Measurements from ENCODE around the gene ERCC6L. TPM values are rescaled to one million over a fixed set of nuclear protein-coding genes. Genes with fewer than 3 reads are reported as not detected.

Gene ERCC6L
- total RNA-seq, 1 donor from 2014 or later, result 6.6 TPM

DNA sequence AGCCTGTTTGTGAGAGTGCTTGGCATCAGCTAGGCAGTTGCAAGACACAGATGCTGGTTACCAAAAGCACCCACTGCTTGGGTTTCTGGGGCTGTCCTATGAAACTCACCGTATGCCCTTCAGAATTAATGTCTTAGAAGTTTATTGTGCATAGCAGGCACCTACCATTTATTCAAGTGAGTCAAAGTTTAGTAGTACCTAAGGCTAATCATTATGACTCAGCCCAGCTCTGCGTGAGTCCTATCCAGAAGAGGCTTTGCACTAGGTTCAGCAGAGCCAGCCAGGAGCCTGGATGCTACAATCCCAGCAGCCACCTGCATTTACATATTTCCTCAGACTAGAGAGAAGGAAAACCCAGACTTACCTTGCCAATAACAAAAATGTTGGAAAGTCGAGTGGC, 34.0 kb upstream of the ERCC6L start:
- H3K4me3 ChIP-seq (ENCODE audit: low read depth, low read length), result no peak overlapping the region
- DNase-seq (ENCODE audit: low read depth), result no peak
- TF ChIP-seq, protein P1, sequence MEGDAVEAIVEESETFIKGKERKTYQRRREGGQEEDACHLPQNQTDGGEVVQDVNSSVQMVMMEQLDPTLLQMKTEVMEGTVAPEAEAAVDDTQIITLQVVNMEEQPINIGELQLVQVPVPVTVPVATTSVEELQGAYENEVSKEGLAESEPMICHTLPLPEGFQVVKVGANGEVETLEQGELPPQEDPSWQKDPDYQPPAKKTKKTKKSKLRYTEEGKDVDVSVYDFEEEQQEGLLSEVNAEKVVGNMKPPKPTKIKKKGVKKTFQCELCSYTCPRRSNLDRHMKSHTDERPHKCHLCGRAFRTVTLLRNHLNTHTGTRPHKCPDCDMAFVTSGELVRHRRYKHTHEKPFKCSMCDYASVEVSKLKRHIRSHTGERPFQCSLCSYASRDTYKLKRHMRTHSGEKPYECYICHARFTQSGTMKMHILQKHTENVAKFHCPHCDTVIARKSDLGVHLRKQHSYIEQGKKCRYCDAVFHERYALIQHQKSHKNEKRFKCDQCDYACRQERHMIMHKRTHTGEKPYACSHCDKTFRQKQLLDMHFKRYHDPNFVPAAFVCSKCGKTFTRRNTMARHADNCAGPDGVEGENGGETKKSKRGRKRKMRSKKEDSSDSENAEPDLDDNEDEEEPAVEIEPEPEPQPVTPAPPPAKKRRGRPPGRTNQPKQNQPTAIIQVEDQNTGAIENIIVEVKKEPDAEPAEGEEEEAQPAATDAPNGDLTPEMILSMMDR (conservative IDR thresholded peaks at IDR 0.05; ENCODE audit: low read depth, low read length), result no peak

DNA sequence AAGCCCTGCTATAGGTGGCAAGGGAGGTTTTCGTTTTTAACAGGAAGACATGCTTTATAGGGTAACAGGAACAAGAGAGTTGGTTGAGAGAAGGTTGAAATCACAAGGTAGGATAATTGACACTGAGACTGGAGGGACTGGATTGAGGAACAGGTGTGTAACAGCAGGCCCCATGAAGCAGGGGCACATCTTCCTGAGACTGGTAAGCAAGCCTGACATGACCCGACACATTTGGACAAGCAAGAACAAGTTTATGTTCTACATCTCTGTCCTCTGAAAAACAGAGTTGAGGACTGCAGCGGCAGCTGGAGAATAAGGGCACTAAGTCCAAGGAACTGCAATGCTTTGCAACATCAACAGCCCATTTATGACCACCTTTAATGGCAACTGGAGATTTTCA, 33.0 kb upstream of the ERCC6L start:
- H3K4me3 ChIP-seq (ENCODE audit: low read depth, low read length), result no peak overlapping the region
- TF ChIP-seq, protein P1 (conservative IDR thresholded peaks at IDR 0.05; ENCODE audit: low read depth, low read length), result no peak
- no peak for DNase-seq (ENCODE audit: low read depth)

DNA sequence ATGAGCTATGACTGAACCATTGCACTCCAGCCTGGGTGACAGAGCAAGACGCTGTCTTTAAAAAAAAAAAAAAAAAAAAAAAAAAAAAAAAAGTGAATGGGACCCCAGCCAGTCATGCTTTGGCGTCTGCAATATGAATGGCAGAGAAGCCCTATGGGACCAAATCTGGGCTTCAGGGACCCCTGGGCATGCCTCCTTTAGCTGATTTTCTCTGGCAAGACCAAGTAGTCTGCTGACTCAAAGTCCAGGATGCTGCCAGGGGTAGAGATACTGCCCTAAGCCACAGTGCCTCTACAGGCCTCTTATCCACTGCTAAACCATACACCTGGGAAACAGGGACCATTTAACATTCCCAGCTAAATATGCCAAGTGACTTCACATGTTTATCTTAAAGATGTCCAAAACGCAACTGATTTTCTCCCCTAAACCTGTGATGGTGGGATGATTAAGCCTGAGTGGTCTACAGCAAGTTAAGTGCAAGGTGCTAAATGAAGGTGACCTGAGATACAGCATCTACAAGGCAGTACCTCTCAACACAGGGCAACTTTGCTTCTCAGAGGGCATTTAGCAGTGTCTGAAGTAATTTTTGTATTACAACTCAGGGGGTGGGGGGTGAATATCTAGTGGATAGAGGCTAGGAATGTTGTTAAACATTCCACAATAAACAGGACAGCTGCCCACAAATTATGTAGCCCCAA, 32.4 kb upstream of the ERCC6L start:
- TF ChIP-seq, protein P1 (conservative IDR thresholded peaks at IDR 0.05; ENCODE audit: low read depth, low read length), result no peak
- H3K4me3 ChIP-seq (ENCODE audit: low read depth, low read length), result no peak overlapping the region
- DNase-seq (ENCODE audit: low read depth), result no peak

DNA sequence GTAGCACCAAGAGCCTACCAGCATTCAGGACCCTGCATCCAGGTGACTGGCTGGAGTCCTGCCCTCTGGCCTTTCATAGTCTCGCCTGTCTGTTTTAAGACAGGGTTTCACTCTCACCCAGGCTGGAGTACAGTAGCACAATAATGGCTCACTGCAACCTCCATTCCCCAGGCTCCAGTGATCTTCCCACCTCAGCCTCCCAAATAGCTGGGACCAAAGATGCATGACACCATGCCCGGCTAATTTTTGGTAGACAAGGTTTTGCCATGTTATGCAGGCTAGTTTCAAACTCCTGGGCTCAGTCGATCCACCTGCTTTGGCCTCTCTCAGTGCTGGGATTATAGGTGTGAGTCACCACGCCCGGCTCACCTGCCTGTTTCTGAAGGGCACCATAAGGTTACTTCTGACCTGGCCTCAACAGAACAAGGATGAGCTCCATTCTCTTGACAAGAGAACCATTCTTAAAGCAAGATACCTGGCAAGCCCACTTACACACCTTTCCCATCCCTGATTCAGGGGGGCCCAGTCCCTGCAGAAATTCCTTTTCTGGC, 31.6 kb upstream of the ERCC6L start:
- no peak for DNase-seq (ENCODE audit: low read depth)
- TF ChIP-seq, protein P1 (conservative IDR thresholded peaks at IDR 0.05; ENCODE audit: low read depth, low read length), result no peak
- no peak overlapping the region for H3K4me3 ChIP-seq (ENCODE audit: low read depth, low read length)

DNA sequence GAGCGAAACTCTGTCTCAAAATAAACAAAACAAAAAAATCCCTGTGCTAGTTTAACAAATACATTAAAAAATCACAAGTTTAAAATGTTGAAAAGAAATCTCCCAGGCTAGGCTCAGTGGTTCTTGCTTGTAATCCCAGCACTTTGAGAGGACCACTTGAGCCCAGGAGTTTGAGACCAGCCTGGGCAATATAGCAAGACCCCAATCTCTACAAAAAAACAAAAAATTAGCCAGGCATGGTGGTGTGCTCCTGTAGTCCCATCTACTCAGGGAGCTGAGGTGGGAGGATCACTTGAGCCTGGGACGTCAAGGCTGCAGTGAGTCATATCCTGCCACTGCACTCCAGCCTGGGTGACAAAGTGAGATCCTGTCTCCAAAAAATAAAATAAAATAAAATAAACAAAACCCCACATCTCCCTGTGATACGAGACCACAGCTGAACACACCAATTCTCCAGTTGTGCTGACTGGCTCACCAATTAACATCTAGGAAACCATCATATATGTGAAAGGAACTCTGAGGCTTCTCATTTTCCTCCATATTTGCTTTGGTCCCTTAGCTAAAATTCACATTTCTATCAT, 30.9 kb upstream of the ERCC6L start:
- TF ChIP-seq, protein P1 (conservative IDR thresholded peaks at IDR 0.05; ENCODE audit: low read depth, low read length), result no peak
- H3K4me3 ChIP-seq (ENCODE audit: low read depth, low read length), result no peak overlapping the region
- no peak for DNase-seq (ENCODE audit: low read depth)

DNA sequence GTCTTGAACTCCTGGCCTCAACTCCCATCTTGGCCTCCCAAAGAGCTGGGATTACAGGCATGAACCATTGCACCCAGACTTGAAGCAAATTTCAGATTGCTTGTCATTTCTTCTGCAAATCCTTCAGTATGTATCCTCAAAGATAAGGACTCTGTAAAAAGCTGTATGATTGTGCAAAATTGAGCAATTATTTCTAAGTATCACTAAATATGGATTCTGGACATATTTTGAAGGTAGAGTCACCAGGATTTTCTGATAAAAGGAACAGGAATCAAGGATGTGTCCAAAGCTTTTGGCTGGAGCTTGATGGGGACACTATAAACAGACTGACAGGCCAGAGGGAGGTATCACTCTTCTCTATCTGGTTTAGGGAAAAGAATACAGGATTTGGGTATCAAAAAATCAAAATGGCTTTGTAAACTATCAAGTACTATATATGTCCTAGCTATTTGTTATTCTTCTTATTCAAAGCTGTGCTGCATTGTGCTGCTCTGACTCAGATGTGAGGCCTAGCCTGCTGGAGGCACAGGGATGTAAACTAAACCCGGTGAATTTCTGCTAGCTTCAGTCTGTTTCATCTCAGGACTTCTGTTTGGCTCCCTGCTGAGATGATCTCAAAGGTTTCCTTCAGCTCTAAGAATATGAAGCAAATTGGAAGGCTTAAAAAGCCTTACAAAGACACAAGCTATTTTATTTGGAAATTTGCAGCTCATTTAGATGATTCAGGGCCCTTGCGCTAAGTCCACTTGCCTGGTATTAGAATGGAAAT, 30.0 kb upstream of the ERCC6L start:
- TF ChIP-seq, protein P1 (conservative IDR thresholded peaks at IDR 0.05; ENCODE audit: low read depth, low read length), result no peak
- H3K4me3 ChIP-seq (ENCODE audit: low read depth, low read length), result no peak overlapping the region
- no peak for DNase-seq (ENCODE audit: low read depth)
